ENCODE data around the gene PDE1A. TPM values are rescaled to one million over a fixed set of nuclear protein-coding genes. Genes with fewer than 3 reads are reported as not detected.

The PDE1A gene
- polyA plus RNA-seq, 1 of the 3 experiments (the other 2 are of a cell fraction), result 0.08 TPM

DNA sequence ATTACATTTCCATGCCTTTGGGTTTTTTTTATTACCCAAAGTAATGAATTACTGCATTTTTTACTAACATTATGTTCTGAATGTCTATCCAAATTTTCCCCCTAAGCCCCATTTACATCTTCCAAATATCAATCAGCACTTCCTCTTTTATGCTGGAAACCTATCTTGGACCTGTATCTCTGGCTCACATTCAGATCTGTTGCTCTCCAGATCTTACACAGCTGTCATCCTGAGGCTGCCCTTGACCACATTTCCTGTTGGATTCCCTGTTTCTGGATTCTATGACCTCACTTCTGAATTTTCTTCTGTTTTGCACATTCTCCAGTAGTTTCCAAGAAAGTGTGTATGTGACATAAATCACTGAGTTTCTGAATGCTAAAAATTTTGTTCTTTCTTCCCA is 146.7 kb downstream of the PDE1A start:
- Histone ChIP-seq H3K9me3 (no peaks in the 10 kb centered on the region), H4K20me1 (ENCODE audit: insufficient read depth) (no peaks in the 10 kb centered on the region), H3K9me2 (no peaks in the 10 kb centered on the region), H3K79me2 (ENCODE audit: insufficient read depth) (no peaks in the 10 kb centered on the region), H3F3A (replicated peaks; ENCODE audit: insufficient read depth) (no peaks in the 10 kb centered on the region), H3K36me3 (replicated peaks in 1 of 2; ENCODE audit: control insufficient read depth in 1 of 2, insufficient read depth in 2 of 2, low read length in 1 of 2) (no peaks in the 10 kb centered on the region), H3K9ac (no peak overlapping the region), H3K4me2 (no peak overlapping the region), H3K27me3 (ENCODE audit: insufficient read depth) (no peaks in the 10 kb centered on the region), H3K4me1 (ENCODE audit: control insufficient read depth in 1 of 2, insufficient read depth in 2 of 2, low read depth in 1 of 2, low read length in 1 of 2) (no peaks in the 10 kb centered on the region; a peak in 2 of 4 replicates), H3K4me3 (ENCODE audit: low read depth in 2 of 2, low read length in 1 of 2) (no peak overlapping the region), H3K27ac (ENCODE audit: low read depth in 2 of 2, low read length in 1 of 2) (no peak overlapping the region; a peak in 1 of 4 replicates), H2AFZ (ENCODE audit: low read depth) (no peak overlapping the region)
- DNase-seq, result no peak
- ChIA-PET CTCF (interaction anchor here (0.7 kb wide), 1 partner anchor 146 kb away, joined by 3 read pairs; no protein-coding TSS in a partner anchor), POLR2A (no interaction called here)
- TF ChIP-seq RCOR1 (IDR thresholded peaks at IDR 0.05; ENCODE audit: low read length) (no peak), NFIC (IDR thresholded peaks at IDR 0.05; ENCODE audit: borderline replicate concordance) (peak; percentile 90), ELF1 (IDR thresholded peaks at IDR 0.05) (no peak), EZH2phosphoT487 (IDR thresholded peaks at IDR 0.05; ENCODE audit: borderline replicate concordance, low read depth) (no peak), CHD2 (IDR thresholded peaks at IDR 0.05; ENCODE audit: low read length, partially characterized antibody) (no peak), MXI1 (IDR thresholded peaks at IDR 0.05; ENCODE audit: low read depth, low read length) (no peak), TAF1 (IDR thresholded peaks at IDR 0.05; ENCODE audit: borderline replicate concordance, low read depth, low read length) (no peak), RXRA (IDR thresholded peaks at IDR 0.05; ENCODE audit: borderline replicate concordance, low read depth) (no peak), SMC3 (IDR thresholded peaks at IDR 0.05; ENCODE audit: low read depth, low read length) (no peak), TCF12 (IDR thresholded peaks at IDR 0.05) (peak; percentile 94), USF1 (IDR thresholded peaks at IDR 0.05; ENCODE audit: borderline replicate concordance, low read depth) (no peak), MEF2A (IDR thresholded peaks at IDR 0.05; ENCODE audit: borderline replicate concordance, low read depth) (no peak), FOSL2 (IDR thresholded peaks at IDR 0.05; ENCODE audit: borderline replicate concordance, low read depth) (peak; percentile 15; the same call in 1 of the 2 replicates), RFX5 (IDR thresholded peaks at IDR 0.05; ENCODE audit: low read length) (no peak), GABPA (IDR thresholded peaks at IDR 0.05; ENCODE audit: low read depth) (0 out of 2 replicates have a peak, but pooled peaks have one; percentile 23), ZBTB33 (IDR thresholded peaks at IDR 0.05; ENCODE audit: borderline replicate concordance, low read depth) (no peak), FOXM1 (IDR thresholded peaks at IDR 0.05; ENCODE audit: low read depth) (0 out of 2 replicates have a peak, but pooled peaks have one; percentile 30), FOXJ3 (CRISPR knock-in tag; IDR thresholded peaks at IDR 0.05) (no peak), POLR2AphosphoS5 (IDR thresholded peaks at IDR 0.05; ENCODE audit: low read depth, low read length) (no peak), REST (IDR thresholded peaks at IDR 0.05; ENCODE audit: low read depth, low read length) (no peak), YY1 (IDR thresholded peaks at IDR 0.05; ENCODE audit: low read depth) (no peak), PBX3 (IDR thresholded peaks at IDR 0.05) (peak; percentile 86), MAX (IDR thresholded peaks at IDR 0.05; ENCODE audit: low read depth) (no peak), RAD21 (IDR thresholded peaks at IDR 0.05; ENCODE audit: low read length) (no peak)
- TF ChIP-seq, protein P1, sequence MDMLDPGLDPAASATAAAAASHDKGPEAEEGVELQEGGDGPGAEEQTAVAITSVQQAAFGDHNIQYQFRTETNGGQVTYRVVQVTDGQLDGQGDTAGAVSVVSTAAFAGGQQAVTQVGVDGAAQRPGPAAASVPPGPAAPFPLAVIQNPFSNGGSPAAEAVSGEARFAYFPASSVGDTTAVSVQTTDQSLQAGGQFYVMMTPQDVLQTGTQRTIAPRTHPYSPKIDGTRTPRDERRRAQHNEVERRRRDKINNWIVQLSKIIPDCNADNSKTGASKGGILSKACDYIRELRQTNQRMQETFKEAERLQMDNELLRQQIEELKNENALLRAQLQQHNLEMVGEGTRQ (IDR thresholded peaks at IDR 0.05; ENCODE audit: borderline replicate concordance, low read depth, low read length), result no peak
- TF ChIP-seq, protein P2, sequence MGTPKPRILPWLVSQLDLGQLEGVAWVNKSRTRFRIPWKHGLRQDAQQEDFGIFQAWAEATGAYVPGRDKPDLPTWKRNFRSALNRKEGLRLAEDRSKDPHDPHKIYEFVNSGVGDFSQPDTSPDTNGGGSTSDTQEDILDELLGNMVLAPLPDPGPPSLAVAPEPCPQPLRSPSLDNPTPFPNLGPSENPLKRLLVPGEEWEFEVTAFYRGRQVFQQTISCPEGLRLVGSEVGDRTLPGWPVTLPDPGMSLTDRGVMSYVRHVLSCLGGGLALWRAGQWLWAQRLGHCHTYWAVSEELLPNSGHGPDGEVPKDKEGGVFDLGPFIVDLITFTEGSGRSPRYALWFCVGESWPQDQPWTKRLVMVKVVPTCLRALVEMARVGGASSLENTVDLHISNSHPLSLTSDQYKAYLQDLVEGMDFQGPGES (IDR thresholded peaks at IDR 0.05; ENCODE audit: low read depth, low read length), result no peak

Measured in SK-N-SH (cell line).